Thyroid gland (tissue), 4 donors: ENCODE results near the gene PJA1. TPM values are rescaled to one million over a fixed set of nuclear protein-coding genes. Genes with fewer than 3 reads are reported as not detected.

Experiments used
- DNase-seq, 2 donors: peaks; one replicate each; pipeline ENCODE4 v3.0.0-alpha.2; 2019
- H3K27ac ChIP-seq, 3 donors: fragments of 200-600 bp; sonication (generic); 1 replicate in 2 of 3; 2 replicates in 1 of 3; pipeline ENCODE4 v1.5.1; 2016 to 2019; ENCODE audit warnings: mild to moderate bottlenecking in 1 of 3, moderate library complexity in 1 of 3
- H3K27me3 ChIP-seq: fragments of 200-600 bp; sonication (generic); one replicate; pipeline ENCODE4 v1.5.1; 2019
- H3K36me3 ChIP-seq, 2 donors: fragments of 200-600 bp; sonication (generic); one replicate each; pipeline ENCODE4 v1.5.1; 2016 to 2019
- H3K4me1 ChIP-seq, 2 donors: fragments of 200-600 bp; sonication (generic); one replicate each; pipeline ENCODE4 v1.5.1; 2017 to 2019
- H3K4me3 ChIP-seq, 3 donors: fragments of 200-600 bp; sonication (generic); replicated peaks in 1 of 3; 1 replicate in 2 of 3; 2 replicates in 1 of 3; pipeline ENCODE4 v1.5.1; 2016; ENCODE audit warnings: mild to moderate bottlenecking in 1 of 3
- H3K9me3 ChIP-seq: fragments of 200-600 bp; sonication (generic); one replicate; pipeline ENCODE4 v1.5.1; 2017
- CTCF ChIP-seq, 6 experiments: fragments of 200-600 bp in 3 of 6; fragments of 450-650 bp in 3 of 6; sonication (generic) in 3 of 6; IDR thresholded peaks; one replicate each; pipeline ENCODE4 v1.5.1; 2016 to 2019; ENCODE audit warnings: antibody characterized with exemption in 6 of 6, mild to moderate bottlenecking in 2 of 6, inconsistent platforms in 1 of 6, moderate library complexity in 1 of 6
- POLR2A ChIP-seq, 2 donors: fragments of 450-650 bp; IDR thresholded peaks; one replicate each; pipeline ENCODE4 v1.6.1; 2017; ENCODE audit warnings: antibody characterized with exemption in 2 of 2, mild to moderate bottlenecking in 2 of 2, moderate library complexity in 1 of 2
- WGBS, 2 donors: methylation state at CpG; one replicate each; pipeline ENCODE4 v1.1.5; 2017; 5-methylcytosine and 5-hydroxymethylcytosine counted together
- intact Hi-C: fragments of 100-400 bp; cut with DNase I; formaldehyde crosslinking; loops from one replicate; pipeline ENCODE4 v1.15.1; 2023
- total RNA-seq, 4 donors: library from RNA; depleted of rRNA; stranded (reverse); fragments of >200 nt; gene quantifications; one replicate each; pipeline ENCODE4 v1.2.3, GENCODE V29; 2016

PJA1 gene
- total RNA-seq, 4 donors from 2014 or later, result 29.7 to 60.0 (median 50.1) TPM

- Histone ChIP-seq H3K4me1 (peaks cover 0 to 5% of the 10 kb centered on the region in 2 donors), H3K27me3 (no peaks in the 10 kb centered on the region), H3K4me3 (no peak overlapping the region), H3K36me3 (no peaks in the 10 kb centered on the region), H3K9me3 (no peaks in the 10 kb centered on the region), H3K27ac (no peak overlapping the region)
- TF ChIP-seq POLR2A (IDR thresholded peaks at IDR 0.05), result no peak
- no peak for TF ChIP-seq CTCF (IDR thresholded peaks at IDR 0.05)
- peak; percentile 55 to 60 for DNase-seq
- WGBS, 2 donors, result 33 to 59% methylated on average over 1 to 4 of the region's 5 CpGs
- intact Hi-C loops, result no loop called here
These were observed 44.8 kb downstream of the PJA1 start for GRCh38 chrX:69120476-69120875.

GRCh38 chrX:69119122-69119521 is 46.1 kb downstream of the PJA1 start:
- Histone ChIP-seq H3K4me1 (peaks cover 0 to 5% of the 10 kb centered on the region in 2 donors), H3K4me3 (no peak overlapping the region), H3K27ac (no peak overlapping the region), H3K9me3 (no peaks in the 10 kb centered on the region), H3K36me3 (no peaks in the 10 kb centered on the region), H3K27me3 (no peaks in the 10 kb centered on the region)
- TF ChIP-seq POLR2A (IDR thresholded peaks at IDR 0.05) (no peak), CTCF (IDR thresholded peaks at IDR 0.05) (no peak)
- intact Hi-C loops, result no loop called here
- DNase-seq, result no peak
- 80 to 81% methylated on average over 2 of the region's 2 CpGs for WGBS, 2 donors

- TF ChIP-seq CTCF (IDR thresholded peaks at IDR 0.05), result no peak
- TF ChIP-seq POLR2A (IDR thresholded peaks at IDR 0.05), result no peak
- H3K27ac ChIP-seq, result no peak overlapping the region
- no peaks in the 10 kb centered on the region for H3K36me3 ChIP-seq
- no peak for DNase-seq
- intact Hi-C loops, result no loop called here
- no peaks in the 10 kb centered on the region for H3K9me3 ChIP-seq
- peaks cover 0 to 5% of the 10 kb centered on the region in 2 donors for H3K4me1 ChIP-seq
- no peak overlapping the region for H3K4me3 ChIP-seq
- H3K27me3 ChIP-seq, result no peaks in the 10 kb centered on the region
- 63 to 86% methylated on average over 5 to 10 of the region's 11 CpGs for WGBS, 2 donors
These were observed 47.3 kb downstream of the PJA1 start for GRCh38 chrX:69117876-69118526.

GRCh38 chrX:69116077-69116476 is 49.2 kb downstream of the PJA1 start:
- no peaks in the 10 kb centered on the region for H3K36me3 ChIP-seq
- no peak overlapping the region for H3K27ac ChIP-seq
- 94 to 96% methylated on average over 2 to 3 of the region's 6 CpGs for WGBS, 2 donors
- DNase-seq, result no peak
- H3K9me3 ChIP-seq, result no peaks in the 10 kb centered on the region
- no peak overlapping the region for H3K4me3 ChIP-seq
- intact Hi-C loops, result no loop called here
- H3K4me1 ChIP-seq, result peaks cover 0 to 5% of the 10 kb centered on the region in 2 donors
- H3K27me3 ChIP-seq, result no peaks in the 10 kb centered on the region
- TF ChIP-seq POLR2A (IDR thresholded peaks at IDR 0.05) (no peak), CTCF (IDR thresholded peaks at IDR 0.05) (no peak)

GRCh38 chrX:69113723-69114122 is 51.5 kb downstream of the PJA1 start:
- no peaks in the 10 kb centered on the region for H3K36me3 ChIP-seq
- peaks cover 0 to 3% of the 10 kb centered on the region in 2 donors for H3K4me1 ChIP-seq
- H3K27me3 ChIP-seq, result no peaks in the 10 kb centered on the region
- intact Hi-C loops, result no loop called here
- TF ChIP-seq POLR2A (IDR thresholded peaks at IDR 0.05), result no peak
- no peak for TF ChIP-seq CTCF (IDR thresholded peaks at IDR 0.05)
- no peak for DNase-seq
- H3K9me3 ChIP-seq, result no peaks in the 10 kb centered on the region
- no peak overlapping the region for H3K27ac ChIP-seq
- no peak overlapping the region for H3K4me3 ChIP-seq
